ENCODE measurements around the gene ZNF708. TPM values are rescaled to one million over a fixed set of nuclear protein-coding genes. Genes with fewer than 3 reads are reported as not detected.
"Not testable (repeated sequence)": the region's sequence is repeated elsewhere in the genome, so short reads cannot be mapped to it uniquely, and the experiment has no call there.

The ZNF708 gene
- total and polyA plus RNA-seq, 2 donors = 3.7 to 37.9 TPM

GRCh38 chr19:21312807-21313206, 16.4 kb downstream of the ZNF708 start:
- 99% methylated on average over 2 of the region's 2 CpGs for WGBS
- H3K4me3 ChIP-seq (ENCODE audit: low read depth, low read length); H3K4me1 ChIP-seq (ENCODE audit: insufficient read depth); H3K36me3 ChIP-seq (ENCODE audit: insufficient read depth); DNase-seq (ENCODE audit: extremely low spot score); H3K27ac ChIP-seq (ENCODE audit: low read depth): not testable (repeated sequence)

GRCh38 chr19:21308773-21309172, 20.4 kb downstream of the ZNF708 start:
- Histone ChIP-seq H3K36me3 (ENCODE audit: insufficient read depth) (no peaks in the 10 kb centered on the region), H3K4me1 (ENCODE audit: insufficient read depth) (no peaks in the 10 kb centered on the region), H3K4me3 (ENCODE audit: low read depth, low read length) (no peak overlapping the region), H3K27ac (ENCODE audit: low read depth) (no peak overlapping the region)
- DNase-seq (ENCODE audit: extremely low spot score) = no peak
- 97% methylated on average over 2 of the region's 2 CpGs for WGBS

GRCh38 chr19:21306881-21307479, 22.2 kb downstream of the ZNF708 start:
- H3K27ac ChIP-seq (ENCODE audit: low read depth); H3K4me1 ChIP-seq (ENCODE audit: insufficient read depth); H3K4me3 ChIP-seq (ENCODE audit: low read depth, low read length); DNase-seq (ENCODE audit: extremely low spot score); H3K36me3 ChIP-seq (ENCODE audit: insufficient read depth): not testable (repeated sequence)
- WGBS = 100% methylated on average over 3 of the region's 3 CpGs

- not testable (repeated sequence) for H3K4me1 ChIP-seq (ENCODE audit: insufficient read depth); H3K36me3 ChIP-seq (ENCODE audit: insufficient read depth)
- 96% methylated on average over 1 of the region's 1 CpG for WGBS
Observed at GRCh38 chr19:21293768-21294167, 35.4 kb downstream of the ZNF708 start.

GRCh38 chr19:21269813-21270212, 59.4 kb downstream of the ZNF708 start:
- Histone ChIP-seq H3K36me3 (ENCODE audit: insufficient read depth) (no peaks in the 10 kb centered on the region), H3K4me1 (ENCODE audit: insufficient read depth) (no peaks in the 10 kb centered on the region), H3K27ac (ENCODE audit: low read depth) (no peak overlapping the region), H3K4me3 (ENCODE audit: low read depth, low read length) (no peak overlapping the region)
- WGBS = 90% methylated on average over 2 of the region's 2 CpGs
- no peak for DNase-seq (ENCODE audit: extremely low spot score)

More at GRCh38 chr19:21293768-21294167, 35.4 kb downstream of the ZNF708 start:
- H3K27ac ChIP-seq (ENCODE audit: low read depth); H3K4me3 ChIP-seq (ENCODE audit: low read depth, low read length); DNase-seq (ENCODE audit: extremely low spot score): not testable (repeated sequence)

- Histone ChIP-seq H3K36me3 (ENCODE audit: insufficient read depth) (no peaks in the 10 kb centered on the region), H3K27ac (ENCODE audit: low read depth) (no peak overlapping the region)
- 83% methylated on average over 12 of the region's 12 CpGs for whole genome bisulfite sequencing
Observed at GRCh38 chr19:21264891-21265290, 64.3 kb downstream of the ZNF708 start.

GRCh38 chr19:21264416-21264815, 64.8 kb downstream of the ZNF708 start:
- no peak for DNase-seq (ENCODE audit: extremely low spot score)
- Histone ChIP-seq H3K36me3 (ENCODE audit: insufficient read depth) (no peaks in the 10 kb centered on the region), H3K4me1 (ENCODE audit: insufficient read depth) (no peaks in the 10 kb centered on the region), H3K27ac (ENCODE audit: low read depth) (no peak overlapping the region), H3K4me3 (ENCODE audit: low read depth, low read length) (no peak overlapping the region)
- WGBS = 71% methylated on average over 6 of the region's 6 CpGs

More at GRCh38 chr19:21264891-21265290, 64.3 kb downstream of the ZNF708 start:
- DNase-seq (ENCODE audit: extremely low spot score) = no peak
- Histone ChIP-seq H3K4me3 (ENCODE audit: low read depth, low read length) (no peak overlapping the region), H3K4me1 (ENCODE audit: insufficient read depth) (no peaks in the 10 kb centered on the region)

GRCh38 chr19:21260848-21261381, 68.3 kb downstream of the ZNF708 start:
- not testable (repeated sequence) for H3K4me3 ChIP-seq (ENCODE audit: low read depth, low read length); H3K27ac ChIP-seq (ENCODE audit: low read depth); DNase-seq (ENCODE audit: extremely low spot score); H3K4me1 ChIP-seq (ENCODE audit: insufficient read depth); H3K36me3 ChIP-seq (ENCODE audit: insufficient read depth)
- WGBS = 97% methylated on average over 24 of the region's 24 CpGs

- Histone ChIP-seq H3K27ac (ENCODE audit: low read depth) (no peak overlapping the region), H3K4me1 (ENCODE audit: insufficient read depth) (no peaks in the 10 kb centered on the region), H3K4me3 (ENCODE audit: low read depth, low read length) (no peak overlapping the region), H3K36me3 (ENCODE audit: insufficient read depth) (no peaks in the 10 kb centered on the region)
- DNase-seq (ENCODE audit: extremely low spot score) = no peak
- WGBS = 97% methylated on average over 36 of the region's 36 CpGs
Observed at GRCh38 chr19:21260164-21260847, 68.9 kb downstream of the ZNF708 start.

GRCh38 chr19:21259421-21260124, 69.6 kb downstream of the ZNF708 start:
- not testable (repeated sequence) for H3K4me1 ChIP-seq (ENCODE audit: insufficient read depth); DNase-seq (ENCODE audit: extremely low spot score)
- WGBS = 92% methylated on average over 27 of the region's 27 CpGs

GRCh38 chr19:21256722-21257121, 72.5 kb downstream of the ZNF708 start:
- WGBS = 44% methylated on average over 1 of the region's 1 CpG
- no peaks in the 10 kb centered on the region for H3K4me1 ChIP-seq (ENCODE audit: insufficient read depth)
- no peak for DNase-seq (ENCODE audit: extremely low spot score)
- H3K4me3 ChIP-seq (ENCODE audit: low read depth, low read length) = no peak overlapping the region
- H3K36me3 ChIP-seq (ENCODE audit: insufficient read depth) = no peaks in the 10 kb centered on the region
- H3K27ac ChIP-seq (ENCODE audit: low read depth) = no peak overlapping the region

More at GRCh38 chr19:21259421-21260124, 69.6 kb downstream of the ZNF708 start:
- H3K36me3 ChIP-seq (ENCODE audit: insufficient read depth); H3K27ac ChIP-seq (ENCODE audit: low read depth); H3K4me3 ChIP-seq (ENCODE audit: low read depth, low read length): not testable (repeated sequence)

Data from urinary bladder (tissue), 4 donors.